Superior temporal gyrus (tissue), 1 donor: ENCODE data around the gene CENPA.
A peak's percentile ranks its signal among the peaks of the same experiment; 100 is the strongest.
"Not testable (repeated sequence)": the region's sequence is repeated elsewhere in the genome, so short reads cannot be mapped to it uniquely, and the experiment has no call there.

Experiments used
- DNase-seq: peaks from one replicate; pipeline ENCODE4 v3.0.0-alpha.2; 2016; ENCODE audit errors: extremely low spot score

CENPA gene

GRCh38 chr2:26792720-26793119 lies 6.9 kb downstream of the CENPA start:
- no peak for DNase-seq

DNA sequence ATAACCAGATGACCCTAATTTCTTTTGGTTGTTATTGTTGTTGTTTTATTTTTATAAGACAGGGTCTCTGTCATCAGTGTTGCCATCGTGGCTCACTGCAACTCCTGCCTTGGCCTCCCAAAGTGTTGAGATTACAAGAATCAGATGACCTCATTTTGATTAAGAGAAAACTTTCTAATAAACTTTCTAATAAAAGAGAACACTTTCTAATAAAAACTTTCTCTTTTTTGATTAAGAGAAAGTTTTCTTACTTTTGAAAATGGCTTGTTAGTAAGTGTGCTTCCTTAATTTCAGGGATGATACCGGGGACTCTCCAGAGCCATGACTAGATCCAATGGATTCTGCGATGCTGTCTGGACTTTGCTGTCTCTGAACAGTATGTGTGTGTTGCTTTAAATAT lies 7.7 kb downstream of the CENPA start:
- no peak for DNase-seq

- not testable (repeated sequence) for DNase-seq
These were observed 9.3 kb downstream of the CENPA start for GRCh38 chr2:26795135-26795534.

DNA sequence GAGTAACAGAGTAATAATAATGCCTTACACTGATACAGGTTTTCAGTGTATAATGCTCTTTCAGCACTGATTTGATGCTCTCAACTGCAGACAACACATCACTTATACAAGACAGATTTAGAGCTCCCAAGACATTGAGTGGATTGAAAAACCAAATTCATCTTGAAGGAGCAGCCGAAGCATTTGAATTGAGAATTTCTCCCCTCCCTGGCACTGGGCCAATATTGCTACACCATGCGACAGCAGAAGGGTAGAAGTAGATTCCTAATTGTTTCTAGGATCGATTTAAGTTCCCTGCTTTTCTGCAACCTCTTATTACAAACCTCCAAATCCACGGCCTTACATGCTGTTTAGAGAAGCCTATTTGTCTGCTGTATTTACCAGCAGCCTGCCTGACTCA lies 15.5 kb downstream of the CENPA start:
- no peak for DNase-seq

DNA sequence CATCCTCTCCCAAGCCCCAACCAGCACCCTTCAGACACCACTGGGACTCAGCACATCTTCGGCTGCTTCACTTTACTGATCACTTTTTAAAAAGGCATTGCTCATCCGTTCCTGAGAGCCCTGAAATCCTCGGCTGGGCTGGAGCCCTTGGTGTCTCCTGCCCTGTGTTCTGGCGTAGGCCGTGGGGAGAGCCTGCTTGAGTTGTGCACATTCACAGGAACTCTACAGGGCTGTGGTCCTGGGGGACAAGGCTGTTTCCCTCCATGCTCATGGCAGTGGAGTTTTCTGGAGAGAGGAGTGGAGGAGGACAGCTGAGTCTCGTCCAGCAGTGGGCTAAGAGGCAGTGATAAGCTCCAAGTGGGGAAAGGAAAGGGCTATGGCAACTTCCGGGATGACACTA lies 15.9 kb downstream of the CENPA start:
- no peak for DNase-seq

GRCh38 chr2:26805241-26805676 lies 19.4 kb downstream of the CENPA start:
- DNase-seq, result no peak

DNA sequence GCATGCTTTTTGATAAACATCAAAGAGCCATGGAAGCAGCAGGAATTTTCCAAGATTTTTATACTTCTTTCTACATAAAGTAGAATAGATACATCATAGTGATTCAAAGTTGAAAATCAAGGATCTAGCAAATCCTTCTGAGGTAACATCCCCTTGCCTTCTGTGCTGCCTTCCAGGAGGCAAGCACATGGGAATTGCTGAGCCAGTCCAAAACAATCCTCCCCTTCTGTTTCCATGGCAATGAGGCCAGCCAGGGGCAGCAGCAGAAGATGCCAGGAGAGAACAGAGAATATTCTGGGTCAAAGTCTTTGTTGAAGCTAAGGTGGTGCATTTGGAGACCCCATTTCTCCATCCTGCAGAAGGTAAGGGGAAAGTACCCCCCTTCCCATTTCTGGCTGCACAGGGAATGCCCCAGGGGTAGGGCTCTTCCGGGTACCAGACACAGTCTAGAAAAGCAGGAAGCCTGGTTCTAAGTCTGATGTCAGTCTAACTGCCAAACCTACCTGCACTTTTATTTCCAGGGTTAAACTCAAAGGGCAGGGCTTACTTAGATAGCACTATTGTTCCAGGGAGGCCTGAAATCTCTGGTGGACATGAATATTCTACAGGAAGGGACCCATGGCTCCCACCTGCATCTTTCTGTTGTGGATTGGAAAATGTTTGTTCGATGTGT lies 22.1 kb downstream of the CENPA start:
- DNase-seq, result peak; percentile 26

- no peak for DNase-seq
These were observed 23.4 kb downstream of the CENPA start for GRCh38 chr2:26809211-26809610.

GRCh38 chr2:26809876-26810577 lies 24.2 kb downstream of the CENPA start:
- DNase-seq, result no peak

GRCh38 chr2:26811261-26811660 lies 25.4 kb downstream of the CENPA start:
- no peak for DNase-seq

- no peak for DNase-seq
These were observed 26.2 kb downstream of the CENPA start for GRCh38 chr2:26811791-26812694.

DNA sequence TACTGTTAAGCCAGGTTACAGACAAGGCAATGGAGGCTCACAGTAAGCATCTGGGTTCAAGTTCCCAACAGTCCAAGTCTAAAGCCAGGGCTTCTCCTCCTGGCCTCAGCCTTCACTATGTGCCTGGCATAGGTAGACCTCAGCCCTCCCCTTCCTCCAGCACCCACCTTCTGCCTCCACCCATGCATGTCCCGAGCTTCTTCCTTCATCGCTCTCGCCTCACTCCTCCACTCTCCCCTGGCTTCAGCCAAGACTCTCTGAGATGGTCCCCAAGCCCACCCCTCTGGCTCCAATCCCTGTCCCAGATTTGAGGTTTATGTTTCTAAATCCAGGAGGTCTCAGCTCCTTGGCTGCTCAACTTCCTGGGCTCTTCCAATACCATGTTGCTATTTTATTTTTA lies 26.9 kb downstream of the CENPA start:
- no peak for DNase-seq

GRCh38 chr2:26814072-26814765 lies 28.4 kb downstream of the CENPA start:
- not testable (repeated sequence) for DNase-seq

DNA sequence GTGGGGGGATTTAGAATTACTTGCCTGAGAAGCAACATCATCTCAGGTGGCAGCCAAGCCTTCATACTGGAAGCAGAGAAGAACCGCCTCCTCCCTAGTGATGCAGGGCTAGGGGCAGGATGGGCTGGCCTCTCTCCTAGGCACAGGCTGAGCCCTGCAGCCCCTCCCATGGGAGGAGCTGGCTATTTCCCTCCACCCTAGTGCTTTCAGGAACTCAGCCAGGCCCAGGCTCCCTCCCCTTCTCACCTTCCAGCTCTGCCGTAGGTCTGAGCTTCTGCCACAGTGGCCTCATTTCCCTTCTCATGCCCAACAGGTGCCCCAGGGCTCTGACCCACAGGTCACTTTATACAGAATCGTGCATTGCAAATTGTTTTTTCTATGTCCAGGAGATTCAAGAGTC lies 31.0 kb downstream of the CENPA start:
- no peak for DNase-seq

DNA sequence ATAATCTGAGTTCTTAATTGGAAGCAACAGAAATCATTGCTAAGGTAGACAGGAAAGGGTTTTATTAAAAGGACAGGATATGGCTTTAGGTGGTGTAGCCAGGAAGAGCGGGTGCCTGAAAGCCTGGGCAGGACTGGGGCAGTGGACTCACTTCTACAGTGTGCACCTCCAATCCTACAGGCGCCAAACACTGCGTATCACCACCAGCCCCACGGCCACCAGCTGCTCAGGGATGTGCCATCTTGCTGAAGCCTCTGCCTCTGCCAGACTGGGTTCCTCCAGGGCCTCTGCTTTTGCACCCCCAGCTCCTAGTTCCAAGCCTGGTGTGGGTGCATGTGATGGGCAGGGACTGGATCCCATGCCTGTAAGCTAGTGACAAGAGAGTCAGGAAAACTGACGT lies 32.4 kb downstream of the CENPA start:
- no peak for DNase-seq

- DNase-seq, result no peak
These were observed 33.1 kb downstream of the CENPA start for GRCh38 chr2:26818972-26819371.

- no peak for DNase-seq
These were observed 35.1 kb downstream of the CENPA start for GRCh38 chr2:26820932-26821331.

DNA sequence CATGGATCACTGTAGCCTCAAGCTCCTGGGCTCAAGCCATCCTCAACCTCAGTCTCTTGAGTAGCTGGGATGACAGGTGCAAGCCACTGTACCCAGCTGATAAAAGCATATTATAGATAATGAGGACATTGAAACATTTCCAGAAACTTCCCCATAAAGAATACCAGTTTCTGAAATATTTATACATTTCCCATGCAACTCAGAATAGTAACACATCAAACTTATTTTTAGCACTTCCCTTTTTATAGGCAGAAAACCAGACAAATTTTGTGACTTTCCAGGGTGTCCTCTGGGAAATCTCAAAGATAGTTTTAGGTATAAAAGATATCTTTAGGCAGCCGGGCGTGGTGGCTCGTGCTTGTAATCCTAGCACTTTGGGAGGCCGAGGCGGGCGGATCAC lies 37.0 kb downstream of the CENPA start:
- DNase-seq, result no peak

GRCh38 chr2:26838121-26838906 lies 52.5 kb downstream of the CENPA start:
- DNase-seq, result no peak

DNA sequence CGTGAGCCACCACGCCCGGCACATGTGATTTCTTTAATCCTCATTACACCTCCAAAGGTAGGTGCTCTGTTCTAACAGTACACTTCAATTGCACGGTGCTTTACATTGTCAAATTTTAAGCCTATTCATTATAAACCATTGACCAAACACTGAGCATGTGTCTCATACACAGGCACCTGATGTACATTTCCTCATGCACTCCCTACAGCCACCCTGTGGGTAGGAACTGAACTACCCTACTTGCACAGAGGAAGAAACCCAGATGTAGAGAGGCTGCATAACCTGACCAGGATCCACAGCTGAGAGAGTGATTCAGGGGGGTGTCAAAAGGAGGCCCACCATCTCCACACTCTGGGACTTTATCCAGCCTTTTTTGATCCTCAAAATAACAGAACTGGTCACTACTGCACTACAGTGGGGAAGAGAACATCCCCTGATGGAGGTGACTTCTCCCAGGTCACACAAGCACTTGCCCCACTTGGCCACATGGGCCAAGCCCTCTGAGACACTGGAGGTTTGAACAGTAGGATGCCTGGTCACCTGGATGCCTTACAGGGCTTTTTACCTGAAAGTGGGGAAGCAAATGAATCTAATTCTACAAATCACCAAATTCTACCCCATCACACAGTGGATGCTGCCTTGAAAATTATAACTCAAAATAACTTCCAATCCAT lies 55.2 kb downstream of the CENPA start:
- DNase-seq, result no peak

GRCh38 chr2:26843041-26843440 lies 57.2 kb downstream of the CENPA start:
- DNase-seq, result peak; percentile 54
